Pancreas (tissue), 10 donors: Measurements from ENCODE around the gene NDUFC2. TPM values are rescaled to one million over a fixed set of nuclear protein-coding genes. Genes with fewer than 3 reads are reported as not detected.
"Not testable (repeated sequence)": the region's sequence is repeated elsewhere in the genome, so short reads cannot be mapped to it uniquely, and the experiment has no call there.

Source experiments
- ATAC-seq, 4 donors: fragments of 200-7000 bp; cut with Tn5 transposase; one replicate each; pipeline versions ENCODE4 v1.8.0 to v1.9.1; 2020; ENCODE audit warnings: mild to moderate bottlenecking in 4 of 4, moderate library complexity in 4 of 4
- DNase-seq, 6 donors: peaks; one replicate each; pipeline ENCODE4 v3.0.0-alpha.2; 2020
- FAIRE-seq: peaks from 2 replicates; lab custom pipeline; 2012; peaks lifted over from hg19 to GRCh38; lab: Jason Lieb, UNC
- H3K27ac ChIP-seq, 4 donors: fragments of 200-600 bp; sonication (generic); 1 replicate in 3 of 4; 2 replicates in 1 of 4; pipeline versions ENCODE4 v1.5.0 to v1.8.0; 2020
- H3K27me3 ChIP-seq, 4 donors: fragments of 200-600 bp; one replicate each; pipeline ENCODE4 v1.8.0; 2021
- H3K36me3 ChIP-seq, 3 donors: fragments of 200-600 bp; sonication (generic) in 1 of 3; one replicate each; pipeline versions ENCODE4 v1.5.0 to v1.8.0; 2020 to 2021
- H3K4me1 ChIP-seq, 3 donors: fragments of 200-600 bp; one replicate each; pipeline ENCODE4 v1.8.0; 2021
- H3K4me3 ChIP-seq, 4 donors: fragments of 200-600 bp; sonication (generic) in 2 of 4; one replicate each; pipeline versions ENCODE4 v1.5.0 to v1.8.0; 2020 to 2021
- H3K9me3 ChIP-seq, 4 donors: fragments of 200-600 bp; one replicate each; pipeline ENCODE4 v1.8.0; 2021
- CTCF ChIP-seq, 4 donors: fragments of 200-600 bp; sonication (generic) in 3 of 4; IDR thresholded peaks; one replicate each; pipeline versions ENCODE4 v1.5.0 to v1.8.0; 2021; ENCODE audit warnings: antibody characterized with exemption in 4 of 4
- WGBS, 2 donors: extraction: QIAGEN DNeasy Blood & Tissue Kit; methylation state at CpG; one replicate each; pipeline ENCODE4 v1.1.7; 2013; 5-methylcytosine and 5-hydroxymethylcytosine counted together
- intact Hi-C, 3 donors: fragments of 100-400 bp; cut with DNase I; formaldehyde crosslinking; loops; one replicate each; pipeline versions ENCODE4 v1.11.1 to v1.14.2; 2022
- polyA plus RNA-seq, 2 donors: library from polyadenylated mRNA; stranded (reverse); fragments of 200-250 nt; gene quantifications; one replicate each; pipeline ENCODE4 v1.2.3, GENCODE V29; 2013
- total RNA-seq, 6 donors: library from RNA; stranded (reverse); fragmentation: NEBNext Ultra II Directional in 4 of 6; extraction: Animal tissue kit (Norgen Biotek cat#: 25700) in 4 of 6; gene quantifications; one replicate each; pipeline versions ENCODE4 v1.2.1 to v1.2.4, GENCODE V29; 2021 to 2023
- donor health status: healthy with polysubstance abuse.
- donor health status: DM: no; HTN: no; CAD: no; lungs with moderate emphysema.
- donor health status: DM: no; HTN: no; CAD: no.
- donor health status: control.
- donor health status: control.
- donor health status: Bipolar disorder and iron deficiency.
- donor health status: DM: yes; HTN: yes; CAD: no.
- donor health status: DM: no; HTN: no; CAD: no.
- donor health status: DM: no; HTN: no; CAD: no.
- donor health status: DM: yes; HTN: yes; CAD: no.

NDUFC2 gene
- total and polyA plus RNA-seq, 8 donors, result 42.6 to 114 (median 73.6) TPM

GRCh38 chr11:78085972-78086371, 6.3 kb upstream of the NDUFC2 start:
- Histone ChIP-seq H3K27me3 (no peaks in the 10 kb centered on the region), H3K4me3 (no peak overlapping the region), H3K9me3 (no peaks in the 10 kb centered on the region), H3K36me3 (no peaks in the 10 kb centered on the region), H3K4me1 (no peaks in the 10 kb centered on the region), H3K27ac (no peak overlapping the region)
- FAIRE-seq, result no peak
- 41 to 44% methylated on average over 3 of the region's 3 CpGs for whole genome bisulfite sequencing, 2 donors
- intact Hi-C loops, result no loop called here
- no peak for TF ChIP-seq CTCF (IDR thresholded peaks at IDR 0.05)
- no peak for DNase-seq
- ATAC-seq, result no peak

- FAIRE-seq, H3K36me3 ChIP-seq, H3K9me3 ChIP-seq, H3K27ac ChIP-seq, H3K27me3 ChIP-seq, intact Hi-C loops, ATAC-seq, DNase-seq, H3K4me3 ChIP-seq, H3K4me1 ChIP-seq: not testable (repeated sequence)
- 88 to 93% methylated on average over 8 of the region's 8 CpGs for WGBS, 2 donors
Measured at GRCh38 chr11:78084506-78084905, 4.8 kb upstream of the NDUFC2 start.

- no peak for ATAC-seq
- Histone ChIP-seq H3K27ac (no peak overlapping the region), H3K9me3 (no peaks in the 10 kb centered on the region), H3K4me3 (no peak overlapping the region), H3K36me3 (no peaks in the 10 kb centered on the region), H3K27me3 (no peaks in the 10 kb centered on the region), H3K4me1 (peaks cover 0 to 4% (median 4%) of the 10 kb centered on the region in 3 donors)
- WGBS, 2 donors, result 74 to 85% methylated on average over 4 of the region's 4 CpGs
- no peak for FAIRE-seq
- no peak for TF ChIP-seq CTCF (IDR thresholded peaks at IDR 0.05)
- intact Hi-C loops, result no loop called here
- no peak for DNase-seq
Measured at GRCh38 chr11:78083021-78083420, 3.4 kb upstream of the NDUFC2 start.

GRCh38 chr11:78082146-78082545, 2.5 kb upstream of the NDUFC2 start:
- Histone ChIP-seq H3K4me1 (peaks cover 5 to 13% (median 8%) of the 10 kb centered on the region in 3 donors), H3K36me3 (no peaks in the 10 kb centered on the region), H3K27ac (no peak overlapping the region), H3K4me3 (no peak overlapping the region), H3K27me3 (no peaks in the 10 kb centered on the region), H3K9me3 (no peaks in the 10 kb centered on the region)
- no peak for FAIRE-seq
- intact Hi-C loops, result no loop called here
- DNase-seq, result no peak
- no peak for TF ChIP-seq CTCF (IDR thresholded peaks at IDR 0.05)
- 78 to 81% methylated on average over 8 of the region's 8 CpGs for WGBS, 2 donors
- ATAC-seq, result no peak

- FAIRE-seq, result no peak
Measured at GRCh38 chr11:78081583-78081982, 1.9 kb upstream of the NDUFC2 start.

More at GRCh38 chr11:78081583-78081982, 1.9 kb upstream of the NDUFC2 start:
- Histone ChIP-seq H3K4me1 (peaks cover 6 to 19% (median 8%) of the 10 kb centered on the region in 3 donors), H3K4me3 (no peak overlapping the region), H3K36me3 (no peaks in the 10 kb centered on the region), H3K27ac (no peak overlapping the region), H3K27me3 (no peaks in the 10 kb centered on the region), H3K9me3 (no peaks in the 10 kb centered on the region)
- no peak for DNase-seq
- WGBS, 2 donors, result 75 to 77% methylated on average over 6 of the region's 6 CpGs
- ATAC-seq, result no peak
- intact Hi-C loops, result no loop called here
- TF ChIP-seq CTCF (IDR thresholded peaks at IDR 0.05), result no peak
